Adrenal gland (tissue), 5 donors: ENCODE results near the gene CACNA1H.
"Not testable (repeated sequence)": the region's sequence is repeated elsewhere in the genome, so short reads cannot be mapped to it uniquely, and the experiment has no call there.

Source experiments
- CTCF ChIP-seq, 6 experiments: fragments of 450-650 bp in 4 of 6; fragments of 200-600 bp in 2 of 6; sonication (generic) in 1 of 6; IDR thresholded peaks; 1 replicate in 5 of 6; 2 replicates in 1 of 6; pipeline versions ENCODE4 v1.5.1 to v1.8.0; 2016 to 2021; ENCODE audit warnings: antibody characterized with exemption in 6 of 6, mild to moderate bottlenecking in 2 of 6, moderate library complexity in 1 of 6
- POLR2A ChIP-seq, 2 donors: fragments of 450-650 bp; IDR thresholded peaks; one replicate each; pipeline ENCODE4 v1.6.1; 2017; ENCODE audit warnings: antibody characterized with exemption in 2 of 2, mild to moderate bottlenecking in 2 of 2, moderate library complexity in 1 of 2
- donor health status: DM: no; HTN: no; CAD: no.

DNA sequence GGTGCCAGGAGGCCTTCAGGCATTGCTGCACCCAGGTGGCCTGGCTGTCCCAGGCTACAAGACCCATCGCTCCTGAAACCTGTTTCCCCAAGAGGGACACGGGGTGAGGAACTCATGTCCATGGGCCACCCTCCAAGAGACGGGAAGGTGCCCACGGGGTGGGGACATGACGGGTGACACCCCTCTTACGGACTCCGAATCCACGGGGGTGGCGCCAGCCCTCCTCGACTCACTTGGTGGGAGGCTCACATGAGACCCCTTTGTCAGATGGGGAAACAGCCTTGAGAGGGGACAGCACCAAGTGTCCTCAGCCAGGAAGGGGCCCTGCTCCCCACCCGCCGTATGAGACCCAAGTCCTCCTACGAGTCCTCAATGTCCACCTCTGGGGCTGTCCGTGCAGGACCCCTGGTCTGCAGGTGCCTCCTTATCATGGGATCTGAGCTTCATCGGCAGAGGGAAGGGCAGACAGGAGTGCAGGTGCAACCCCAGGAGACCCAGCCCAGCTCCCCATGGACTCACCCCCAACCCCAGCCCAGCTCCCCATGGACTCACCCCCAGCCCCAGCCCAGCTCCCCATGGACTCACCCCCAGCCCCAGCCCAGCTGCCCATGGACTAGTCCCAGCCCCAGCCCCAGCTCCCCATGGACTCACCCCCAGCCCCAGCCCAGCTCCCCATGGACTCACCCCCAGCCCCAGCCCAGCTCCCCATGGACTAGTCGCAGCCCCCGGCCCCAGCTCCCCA is 77.7 kb downstream of the CACNA1H start:
- TF ChIP-seq CTCF, POLR2A (IDR thresholded peaks at IDR 0.05): not testable (repeated sequence)
